T47D (cell line): Measurements from ENCODE around the gene MFAP5.

Source experiments
- DNase-seq, 2 experiments: peaks; one replicate each; pipeline versions ENCODE4 v3.0.0 to v3.0.0-alpha.2; 2011 to 2012; ENCODE audit warnings: low read depth in 1 of 2, low spot score in 1 of 2
- JUND ChIP-seq: IDR thresholded peaks from 2 replicates; pipeline ENCODE4 v1.6.1; 2012; ENCODE audit warnings: low read depth
- in situ Hi-C: cut with HindIII; loops from 2 replicates; pipeline ENCODE4 v1.10.0; 2016; ENCODE audit warnings: low sequenced_read_pairs, low pct_unique_long_range_greater_than_20kb

The MFAP5 gene

DNA sequence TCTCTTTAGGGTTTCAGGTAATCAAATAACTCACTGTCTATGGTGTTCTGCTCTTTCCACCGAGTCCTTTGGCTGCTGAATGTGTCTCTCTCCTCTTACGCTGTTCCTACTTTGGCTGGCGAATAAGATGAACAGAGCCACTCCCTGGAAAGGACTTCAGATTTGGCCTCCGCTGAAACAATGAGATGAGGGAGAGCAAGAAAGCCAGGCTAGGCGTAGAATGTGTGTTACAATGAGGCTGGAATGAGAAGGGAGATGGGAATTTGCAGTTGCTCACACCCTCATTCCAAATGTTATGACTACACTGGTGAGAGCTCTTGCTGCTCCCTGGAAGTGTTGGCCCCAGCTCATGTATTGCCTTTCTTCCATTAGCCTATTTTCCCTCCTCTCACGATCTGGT is at the start of gene MFAP5:
Gene MFAP5, minus strand, starts transcription at position 234 of the 400 bp plus-strand sequence. CDS start 722 bp downstream, outside the sequence.
- no peak for DNase-seq
- TF ChIP-seq JUND, result no peak
- in situ Hi-C loops, result no loop called here

- TF ChIP-seq JUND, result no peak
- no peak for DNase-seq
Observed at GRCh38 chr12:8709124-8709830, 46.7 kb upstream of the MFAP5 start.

DNA sequence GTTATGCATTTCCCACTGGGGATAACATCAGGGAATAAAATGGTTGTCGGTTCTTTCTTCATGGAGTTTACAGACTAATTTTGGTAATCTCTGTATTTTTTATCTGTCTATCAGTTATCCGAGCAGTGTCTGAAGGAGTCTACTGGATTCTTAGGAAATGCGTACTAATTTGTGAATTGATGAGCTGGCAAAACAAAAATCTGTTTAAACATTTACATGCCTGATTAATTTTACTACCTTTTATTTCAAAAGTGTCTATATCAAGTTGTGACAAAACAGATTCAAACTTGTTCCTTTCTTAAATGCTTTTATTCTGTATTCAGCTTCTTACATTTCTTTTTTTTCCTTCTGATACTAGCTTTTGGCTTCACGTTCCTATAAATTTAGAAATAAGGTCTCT is 39.5 kb upstream of the MFAP5 start:
- DNase-seq, result no peak
- TF ChIP-seq JUND, result no peak
- in situ Hi-C loops, result no loop called here

More at GRCh38 chr12:8709124-8709830, 46.7 kb upstream of the MFAP5 start:
- in situ Hi-C loops, result no loop called here

- in situ Hi-C loops, result no loop called here
- DNase-seq, result no peak
- no peak for TF ChIP-seq JUND
Observed at GRCh38 chr12:8701046-8701660, 38.5 kb upstream of the MFAP5 start.

DNA sequence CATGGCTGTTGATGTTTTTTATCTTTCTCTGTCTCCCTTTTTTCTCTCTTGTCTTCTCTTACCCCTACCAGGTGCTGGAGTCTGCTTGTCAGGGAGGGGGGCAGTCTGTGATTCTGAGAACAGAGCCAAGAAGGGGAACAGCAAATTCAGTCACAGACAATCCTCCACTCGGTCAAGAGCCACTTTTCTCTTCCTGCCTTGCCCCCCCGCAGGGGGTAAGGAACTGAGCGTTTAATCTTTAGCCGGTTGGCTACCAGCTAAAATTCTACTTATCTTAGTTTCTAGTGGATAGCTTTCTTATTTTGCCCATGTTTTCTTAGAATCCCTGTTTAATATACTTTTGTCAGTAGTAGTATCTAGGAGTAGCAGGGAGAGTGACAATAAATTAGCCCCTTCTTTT is 37.1 kb upstream of the MFAP5 start:
- TF ChIP-seq JUND, result no peak
- in situ Hi-C loops, result no loop called here
- no peak for DNase-seq

GRCh38 chr12:8698879-8699278 is 36.3 kb upstream of the MFAP5 start:
- in situ Hi-C loops, result no loop called here
- no peak for DNase-seq
- TF ChIP-seq JUND, result no peak

- peak in 1 of 2 experiments; percentile 33 for DNase-seq
- in situ Hi-C loops, result no loop called here
Observed at GRCh38 chr12:8698132-8698851, 35.7 kb upstream of the MFAP5 start.

DNA sequence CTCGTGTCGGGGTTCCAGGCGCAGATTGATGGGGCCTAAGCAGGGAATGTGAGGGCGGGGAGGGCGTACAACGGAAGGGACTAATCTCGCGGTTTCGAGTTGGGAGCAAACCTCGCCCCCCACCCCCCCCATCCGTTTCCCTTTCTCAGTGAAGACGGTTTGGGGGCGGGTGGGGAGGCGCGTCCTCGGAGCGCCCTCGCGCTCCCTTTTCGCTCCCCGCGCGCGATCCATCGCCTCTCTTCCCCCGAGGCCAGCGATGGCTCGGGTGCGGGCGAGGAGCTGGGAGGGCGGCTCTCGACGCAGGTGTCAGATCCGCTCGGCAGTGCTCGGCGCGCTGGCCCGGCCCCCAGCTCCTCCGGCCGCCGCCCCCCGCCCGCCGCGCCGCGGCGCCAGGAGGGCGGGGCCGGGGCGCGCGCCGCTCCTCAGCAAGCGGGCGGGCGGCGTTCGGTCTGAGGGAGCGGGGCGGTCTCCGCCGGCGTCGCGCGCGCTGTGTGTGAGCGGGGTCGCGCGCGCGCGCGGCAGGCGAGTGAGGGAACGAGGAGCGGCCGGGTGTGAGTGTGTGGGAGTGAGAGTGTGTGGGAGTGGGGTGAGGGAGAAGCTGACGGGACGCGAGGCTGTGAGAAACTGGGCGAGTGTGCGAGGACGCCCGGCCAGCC is 35.0 kb upstream of the MFAP5 start, which contains the start of gene RIMKLB:
Gene RIMKLB, plus strand, starts transcription at position 516 of the 656 bp plus-strand sequence. CDS start 15,876 bp downstream, outside the sequence.
- in situ Hi-C loops, result no loop called here
- DNase-seq, result peak in 1 of 2 experiments; percentile 70
- TF ChIP-seq JUND, result no peak

More at GRCh38 chr12:8698132-8698851, 35.7 kb upstream of the MFAP5 start:
- TF ChIP-seq JUND, result no peak

DNA sequence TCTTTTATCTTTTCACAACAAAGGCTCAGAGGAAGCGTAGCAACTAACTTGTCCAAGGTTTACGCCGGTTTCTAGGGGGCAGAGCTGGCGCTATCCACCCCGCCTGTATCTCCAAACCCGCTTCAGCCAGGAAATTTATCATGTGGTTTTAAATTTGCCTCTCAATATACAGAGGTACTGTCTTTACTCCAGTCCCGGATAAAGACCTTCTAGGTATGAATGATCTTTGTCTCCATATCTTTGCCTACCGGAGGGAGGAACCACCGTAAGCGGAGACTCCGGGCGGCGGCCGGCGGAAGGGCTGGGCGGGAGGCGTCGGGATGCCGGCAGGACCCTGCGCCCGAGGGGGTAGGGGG is 34.5 kb upstream of the MFAP5 start:
- DNase-seq, result no peak
- TF ChIP-seq JUND, result no peak
- in situ Hi-C loops, result no loop called here

GRCh38 chr12:8696442-8697090 is 33.9 kb upstream of the MFAP5 start:
- DNase-seq, result no peak
- no peak for TF ChIP-seq JUND
- in situ Hi-C loops, result no loop called here

- no peak for TF ChIP-seq JUND
- DNase-seq, result no peak
- in situ Hi-C loops, result no loop called here
Observed at GRCh38 chr12:8695116-8695515, 32.5 kb upstream of the MFAP5 start.

GRCh38 chr12:8692573-8692972 is 29.9 kb upstream of the MFAP5 start:
- no peak for TF ChIP-seq JUND
- in situ Hi-C loops, result no loop called here
- peak in 1 of 2 experiments; percentile 36 for DNase-seq
